GM04503 (cell line): ENCODE results near the gene PLGLB2.
"Not testable (repeated sequence)": the region's sequence is repeated elsewhere in the genome, so short reads cannot be mapped to it uniquely, and the experiment has no call there.

Source experiments
- DNase-seq: peaks from one replicate; pipeline ENCODE4 v3.0.0-alpha.2; 2012; ENCODE audit warnings: low read depth

The PLGLB2 gene

DNA sequence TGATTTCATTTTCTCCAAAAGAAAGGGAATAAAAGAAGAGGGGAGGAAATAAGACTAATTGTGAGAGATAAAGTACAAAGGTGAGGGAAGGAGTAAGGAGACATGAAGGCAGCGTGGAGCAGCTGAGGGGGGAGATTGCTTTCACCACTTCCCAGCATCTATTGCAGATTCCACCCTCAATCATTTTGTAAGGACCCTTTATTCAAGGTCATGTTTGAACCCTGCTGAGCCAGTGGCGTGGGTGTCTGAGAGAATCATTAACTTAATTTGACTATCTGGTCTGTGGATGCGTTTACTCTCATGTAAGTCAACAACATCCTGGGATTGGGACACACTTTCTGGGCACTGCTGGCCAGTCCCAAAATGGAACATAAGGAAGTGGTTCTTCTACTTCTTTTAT, at the start of gene PLGLB2:
Gene PLGLB2 (plus strand): TSS at position 297 of the 400 bp plus-strand sequence. CDS start 67 bp downstream, at position 364.
- not testable (repeated sequence) for DNase-seq

GRCh38 chr2:87704572-87705323, 43.1 kb upstream of the PLGLB2 start:
- DNase-seq: not testable (repeated sequence)

DNA sequence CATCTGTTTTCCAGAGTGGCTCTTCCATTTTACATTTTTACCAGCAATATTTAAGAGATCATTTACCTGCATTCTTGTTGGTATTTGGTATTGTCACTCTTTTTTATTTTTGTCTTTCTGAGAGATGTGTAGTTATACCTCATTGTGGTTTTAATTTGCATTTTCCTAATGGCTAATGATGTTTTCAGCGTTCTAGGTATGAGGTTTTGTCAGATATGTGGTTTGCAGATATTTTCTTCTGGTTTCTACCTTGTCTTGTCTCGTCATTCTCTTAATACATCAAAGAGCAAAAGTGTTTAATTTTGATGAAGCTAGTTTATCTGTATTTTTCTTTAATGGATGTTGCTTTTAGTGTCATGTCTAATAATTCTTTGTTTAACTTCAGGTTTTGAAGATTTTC, 39.5 kb upstream of the PLGLB2 start:
- DNase-seq: not testable (repeated sequence)

- not testable (repeated sequence) for DNase-seq
Observed at GRCh38 chr2:87727940-87728599, 19.8 kb upstream of the PLGLB2 start.

DNA sequence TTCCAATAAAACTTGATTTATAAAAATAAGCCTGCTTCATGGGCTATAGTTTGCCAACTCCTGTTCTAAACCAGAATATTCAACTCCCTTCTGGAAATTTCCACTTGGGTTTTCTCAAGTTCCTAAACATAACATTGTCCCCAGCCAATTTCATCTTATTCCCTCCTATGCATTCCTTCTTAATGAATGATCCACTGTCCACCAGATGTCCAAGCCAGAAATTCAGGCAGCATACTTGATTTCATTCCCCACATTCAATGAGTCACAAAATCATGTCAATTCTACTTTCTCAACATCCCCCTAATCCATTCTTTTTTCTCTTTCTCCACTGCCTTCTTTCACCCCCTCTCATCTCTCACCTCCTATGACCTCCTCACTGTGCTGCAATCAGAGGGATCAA, 7.0 kb upstream of the PLGLB2 start:
- DNase-seq: not testable (repeated sequence)

DNA sequence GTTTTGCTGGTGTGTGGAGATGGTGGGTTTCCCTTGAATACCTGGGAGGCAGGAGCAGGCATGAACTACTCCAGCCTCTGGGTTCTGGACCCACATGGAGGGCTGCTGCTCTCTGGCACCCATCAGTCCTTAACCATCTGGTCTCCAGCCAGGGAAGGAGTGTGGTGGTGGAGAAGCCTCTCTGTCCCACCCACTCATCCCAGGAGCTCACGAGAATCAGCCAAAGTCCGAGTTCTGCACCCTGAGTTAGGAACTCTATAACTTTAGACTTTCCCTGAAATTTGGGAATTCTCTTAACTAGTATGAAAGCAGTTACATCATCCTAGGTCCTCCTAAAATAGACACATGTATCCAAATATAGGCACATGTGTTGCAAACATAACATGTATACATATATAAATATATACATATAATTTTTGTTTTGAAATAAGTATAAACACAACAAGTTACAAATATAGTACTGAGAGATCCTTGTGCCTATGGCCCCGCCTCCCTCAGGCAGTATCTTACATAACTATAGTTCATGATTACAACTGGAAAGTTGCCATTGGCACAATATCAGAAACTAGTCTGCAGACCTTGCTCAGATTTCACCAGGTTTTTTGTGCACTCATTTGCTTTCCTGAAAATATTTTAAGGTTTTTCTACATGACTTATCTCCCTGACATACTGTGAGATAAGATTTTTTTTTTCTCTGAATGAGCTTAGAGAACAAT, 5.3 kb upstream of the PLGLB2 start:
- DNase-seq: not testable (repeated sequence)

- not testable (repeated sequence) for DNase-seq
Observed at GRCh38 chr2:87743638-87744037, 4.2 kb upstream of the PLGLB2 start.

DNA sequence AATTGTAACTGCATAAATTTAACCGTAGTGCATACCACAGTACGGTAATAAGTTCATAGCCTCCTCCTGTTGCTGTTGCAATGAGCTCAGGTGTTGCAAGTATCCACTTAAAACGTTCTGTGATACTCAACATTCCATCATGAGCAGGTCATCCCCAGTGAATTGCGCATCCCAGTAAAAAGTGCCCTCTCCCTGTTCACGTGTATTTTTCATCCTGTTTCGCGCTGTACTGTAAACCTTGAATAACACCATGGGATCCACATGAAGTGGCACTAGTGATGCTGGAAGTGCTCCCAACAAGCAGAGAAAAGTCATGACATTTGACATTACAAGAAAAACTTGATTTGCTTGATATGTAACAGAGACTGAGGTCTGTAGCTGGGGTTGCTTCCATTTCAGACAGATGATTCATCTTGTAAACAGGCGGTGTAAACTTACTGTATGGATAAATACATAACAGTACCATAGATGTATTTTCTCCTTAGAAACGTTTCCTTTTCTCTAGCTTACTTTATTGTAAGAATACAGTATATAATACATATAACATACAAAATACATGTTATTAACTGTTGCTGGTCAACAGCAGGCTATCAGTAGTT, 2.4 kb upstream of the PLGLB2 start:
- not testable (repeated sequence) for DNase-seq

- not testable (repeated sequence) for DNase-seq
Observed at GRCh38 chr2:87748524-87748923, 637 bp downstream of the PLGLB2 start.

GRCh38 chr2:87750560-87750959, 2.7 kb downstream of the PLGLB2 start:
- not testable (repeated sequence) for DNase-seq

DNA sequence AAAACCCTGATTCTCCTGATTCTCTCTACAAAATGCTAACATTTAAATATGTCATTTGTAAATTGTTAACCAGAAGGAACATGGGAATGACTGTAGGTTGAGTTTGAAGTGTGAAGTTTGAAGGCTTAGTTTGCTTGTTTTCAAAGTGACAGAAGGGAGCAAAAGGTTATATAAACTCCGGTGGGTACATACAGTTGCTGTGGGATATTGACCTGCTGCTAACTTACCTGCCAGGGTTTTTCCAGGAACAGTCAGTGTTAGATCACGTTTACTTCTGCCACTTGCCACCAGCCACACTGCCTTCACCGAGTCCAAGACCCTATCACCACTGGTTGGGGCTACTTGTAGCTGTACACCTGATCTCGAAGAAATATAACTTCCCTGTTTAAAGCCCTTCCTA, 6.9 kb downstream of the PLGLB2 start:
- DNase-seq: not testable (repeated sequence)
